HG02973 (cell line): ENCODE data around the gene ADTRP.
"Not testable (repeated sequence)": the region's sequence is repeated elsewhere in the genome, so short reads cannot be mapped to it uniquely, and the experiment has no call there.

Source experiments
- ATAC-seq: cut with Tn5 transposase; IDR thresholded peaks from one replicate; pipeline ENCODE4 v1.9.1; 2021; ENCODE audit warnings: moderate library complexity; ENCODE audit not compliant: unreplicated experiment

ADTRP gene

GRCh38 chr6:11804135-11804534, 25.5 kb upstream of the ADTRP start:
- ATAC-seq: no peak

- no peak for ATAC-seq
Observed at GRCh38 chr6:11803591-11803971, 25.0 kb upstream of the ADTRP start.

- ATAC-seq: no peak
Observed at GRCh38 chr6:11802886-11803590, 24.4 kb upstream of the ADTRP start.

GRCh38 chr6:11800531-11800930, 21.9 kb upstream of the ADTRP start:
- not testable (repeated sequence) for ATAC-seq

- no peak for ATAC-seq
Observed at GRCh38 chr6:11798538-11798937, 19.9 kb upstream of the ADTRP start.

GRCh38 chr6:11798096-11798495, 19.5 kb upstream of the ADTRP start:
- ATAC-seq: no peak

GRCh38 chr6:11796829-11797228, 18.2 kb upstream of the ADTRP start:
- ATAC-seq: no peak

GRCh38 chr6:11795403-11795802, 16.8 kb upstream of the ADTRP start:
- ATAC-seq: no peak

GRCh38 chr6:11793277-11793676, 14.7 kb upstream of the ADTRP start:
- ATAC-seq: no peak

- ATAC-seq: no peak
Observed at GRCh38 chr6:11791354-11792107, 12.9 kb upstream of the ADTRP start.

GRCh38 chr6:11789744-11790143, 11.1 kb upstream of the ADTRP start:
- no peak for ATAC-seq

GRCh38 chr6:11788043-11788442, 9.4 kb upstream of the ADTRP start:
- ATAC-seq: no peak

GRCh38 chr6:11785774-11786579, 7.4 kb upstream of the ADTRP start:
- peak; percentile 95 for ATAC-seq

GRCh38 chr6:11785415-11785773, 6.8 kb upstream of the ADTRP start:
- no peak for ATAC-seq

- ATAC-seq: no peak
Observed at GRCh38 chr6:11784341-11784740, 5.7 kb upstream of the ADTRP start.

- no peak for ATAC-seq
Observed at GRCh38 chr6:11783524-11784064, 5.0 kb upstream of the ADTRP start.

GRCh38 chr6:11782524-11782923, 3.9 kb upstream of the ADTRP start:
- no peak for ATAC-seq

GRCh38 chr6:11780097-11780428, 1.5 kb upstream of the ADTRP start:
- no peak for ATAC-seq

- ATAC-seq: no peak
Observed at GRCh38 chr6:11779329-11780096, 910 bp upstream of the ADTRP start.

GRCh38 chr6:11778036-11778435, 567 bp downstream of the ADTRP start:
- no peak for ATAC-seq
